GM19328 (cell line): Measurements from ENCODE around the gene FKBP10.

ENCODE experiments used
- ATAC-seq: cut with Tn5 transposase; IDR thresholded peaks from one replicate; pipeline ENCODE4 v1.9.1; 2021; ENCODE audit warnings: mild to moderate bottlenecking, moderate library complexity; ENCODE audit not compliant: unreplicated experiment

The FKBP10 gene

GRCh38 chr17:41781404-41782110 lies 31.2 kb upstream of the FKBP10 start:
- ATAC-seq: no peak

DNA sequence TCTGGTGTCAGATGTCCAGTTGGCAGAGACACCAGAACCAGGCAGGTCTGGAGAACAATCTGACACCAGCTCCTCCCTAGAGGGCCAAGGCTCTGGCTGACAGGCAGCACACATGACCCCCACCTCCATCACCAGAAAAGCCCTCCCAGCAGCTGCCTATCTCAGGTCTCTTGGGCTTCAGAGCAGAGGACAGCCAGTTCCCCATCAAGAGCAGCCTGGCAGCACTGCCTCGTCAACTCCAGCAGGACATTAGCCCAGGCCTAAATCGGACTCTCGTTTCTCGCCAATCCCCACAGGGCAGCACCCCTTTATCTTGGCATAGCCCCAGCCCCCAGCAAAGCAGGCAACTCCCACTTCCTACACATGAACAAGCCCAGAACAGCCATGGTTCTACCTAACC lies 30.7 kb upstream of the FKBP10 start:
- no peak for ATAC-seq

GRCh38 chr17:41784207-41784744 lies 28.5 kb upstream of the FKBP10 start:
- ATAC-seq: no peak

- ATAC-seq: no peak
Measured at GRCh38 chr17:41785091-41785858, 27.5 kb upstream of the FKBP10 start.

- ATAC-seq: no peak
Measured at GRCh38 chr17:41785859-41786226, 27.0 kb upstream of the FKBP10 start.

- ATAC-seq: peak; percentile 83
Measured at GRCh38 chr17:41786227-41787020, 26.4 kb upstream of the FKBP10 start, which contains the start of gene JUP. Gene JUP, minus strand, starts transcription at chr17:41786711. Its CDS starts 14,857 bp downstream, at chr17:41771854.

DNA sequence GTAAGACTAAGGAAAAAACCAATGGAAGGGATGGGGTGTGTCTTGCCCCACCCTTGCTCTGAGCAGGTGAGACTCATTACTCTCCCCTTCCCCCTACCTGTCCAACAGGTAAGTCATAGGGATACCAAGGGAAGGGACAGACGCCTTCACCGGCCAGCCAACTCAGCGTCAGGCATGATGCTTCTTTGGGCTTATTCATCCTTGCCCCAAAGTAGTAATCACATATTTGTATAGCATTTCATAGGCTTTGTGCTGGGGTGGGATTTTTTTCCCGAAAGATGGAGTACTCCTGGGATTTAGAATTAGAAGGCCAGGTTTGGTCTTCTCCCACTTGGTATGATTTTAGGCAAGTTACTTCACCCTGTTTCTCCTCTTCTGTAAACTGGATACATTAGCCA lies 25.8 kb upstream of the FKBP10 start:
- no peak for ATAC-seq

DNA sequence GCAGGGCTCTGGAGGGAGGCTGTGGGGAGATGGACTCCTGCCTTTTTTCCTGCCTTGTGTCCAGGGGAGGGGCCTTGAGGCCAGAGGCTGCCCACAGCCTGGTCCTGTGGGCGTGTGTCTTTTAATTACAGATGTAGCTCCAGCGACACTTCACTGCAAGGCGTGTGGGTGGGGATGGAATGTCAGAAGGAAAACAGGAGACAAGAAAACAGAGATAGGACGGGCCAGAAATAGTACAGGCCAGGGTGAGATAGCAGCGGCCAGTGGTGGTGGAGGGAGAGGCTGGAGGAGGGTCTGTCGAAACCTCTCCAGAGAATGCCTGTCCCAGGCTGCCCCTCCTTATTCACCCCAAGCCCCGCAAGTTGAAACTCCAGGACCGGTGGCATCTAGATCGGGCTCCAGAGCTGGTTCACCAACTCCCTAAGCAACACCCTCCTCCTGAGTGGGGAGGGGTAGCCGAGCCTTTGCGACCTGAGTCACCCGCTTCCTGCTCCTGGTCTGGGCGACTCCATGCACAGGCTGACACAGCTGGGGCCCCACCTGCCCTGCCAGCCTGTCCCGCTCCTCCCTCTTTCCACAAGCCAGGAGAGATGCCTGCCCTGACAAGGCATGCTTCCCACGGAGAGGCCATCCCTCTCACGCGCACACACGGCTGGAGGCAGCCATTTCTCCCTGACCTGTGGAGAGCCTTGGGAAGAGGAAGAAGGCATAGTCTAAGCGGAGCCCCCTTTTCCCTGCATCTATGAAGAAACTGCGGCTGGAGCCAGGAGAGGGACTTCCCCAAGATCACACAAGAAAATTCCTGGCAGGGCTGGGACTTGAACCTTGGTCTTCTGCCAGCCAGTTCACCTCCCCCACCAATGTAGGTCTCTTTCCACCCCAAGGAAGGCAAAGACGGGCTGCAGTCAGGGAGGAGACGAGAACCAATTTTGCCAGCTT lies 19.7 kb upstream of the FKBP10 start:
- ATAC-seq: no peak

DNA sequence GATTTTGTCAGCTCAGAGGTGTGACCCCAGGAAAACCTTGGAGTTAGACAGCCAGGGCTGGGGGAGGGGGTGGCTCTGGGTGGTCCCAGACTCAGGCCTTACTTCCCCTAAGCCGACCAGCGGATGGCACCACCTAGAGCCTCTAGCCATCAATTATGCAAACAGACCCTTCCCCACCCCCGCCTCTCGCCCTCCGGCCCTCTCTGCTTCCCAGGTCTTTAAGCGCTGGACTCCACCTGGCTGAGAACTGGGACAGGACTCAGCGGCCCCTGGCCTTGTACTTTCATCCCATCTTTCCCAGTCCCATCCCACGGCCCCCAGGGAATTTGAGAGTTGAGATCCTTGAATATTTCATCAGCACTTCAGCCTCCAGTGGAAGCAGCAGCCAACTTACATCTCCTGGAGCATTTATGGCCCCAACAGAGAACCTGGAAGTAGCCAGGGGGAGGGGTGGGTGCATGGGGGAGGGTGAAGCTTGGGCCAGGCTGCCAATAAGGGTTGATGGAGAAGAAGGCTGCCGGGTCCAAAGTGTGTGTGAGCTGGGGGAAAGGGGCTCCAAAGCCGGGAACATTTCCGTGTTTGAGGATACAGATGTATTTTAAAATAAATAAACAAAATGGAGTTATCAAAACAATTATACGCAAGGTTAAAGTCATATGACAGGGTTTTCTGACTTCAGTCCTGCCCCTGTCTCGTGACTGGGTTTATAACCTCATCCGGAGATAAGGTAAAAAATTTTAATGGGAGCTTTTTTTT lies 18.8 kb upstream of the FKBP10 start:
- no peak for ATAC-seq

GRCh38 chr17:41794540-41794975 lies 18.2 kb upstream of the FKBP10 start:
- no peak for ATAC-seq

DNA sequence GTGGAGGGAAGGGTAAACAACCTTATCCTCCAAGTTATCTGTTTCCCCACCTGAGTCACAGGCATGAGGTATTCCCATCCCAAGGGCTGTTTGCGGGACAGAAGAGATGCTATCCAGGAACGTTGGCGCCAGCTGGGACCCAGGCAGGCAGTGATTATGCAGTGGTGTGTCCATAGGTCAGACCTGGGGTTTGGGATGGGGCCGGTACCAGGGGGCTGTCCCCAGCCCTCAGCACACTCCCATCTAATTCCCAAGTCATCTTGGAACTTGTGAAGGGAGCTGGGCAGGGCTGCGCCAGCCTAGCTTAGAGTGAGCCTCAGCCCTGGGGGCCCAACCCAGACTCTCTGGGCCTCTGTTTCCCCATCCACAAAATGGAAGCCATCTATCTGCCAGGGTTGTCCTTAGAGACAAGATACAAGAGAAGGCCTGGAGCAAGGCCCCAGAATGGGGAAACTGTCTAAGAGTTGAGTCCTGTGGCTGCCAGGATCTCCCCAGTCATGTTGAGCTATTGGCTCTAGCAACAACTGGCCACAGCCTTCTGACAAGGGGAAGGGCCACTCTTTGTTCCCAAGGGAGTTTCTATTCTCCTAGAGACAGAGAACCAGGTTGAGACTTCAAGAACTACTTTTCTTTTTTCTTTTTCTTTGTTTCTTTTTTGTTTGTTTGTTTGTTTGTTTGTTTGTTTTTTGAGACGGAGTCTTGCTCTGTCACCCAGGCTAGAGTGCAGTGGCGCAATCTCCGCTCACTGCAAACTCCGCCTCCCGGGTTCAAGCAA lies 16.5 kb upstream of the FKBP10 start:
- no peak for ATAC-seq

DNA sequence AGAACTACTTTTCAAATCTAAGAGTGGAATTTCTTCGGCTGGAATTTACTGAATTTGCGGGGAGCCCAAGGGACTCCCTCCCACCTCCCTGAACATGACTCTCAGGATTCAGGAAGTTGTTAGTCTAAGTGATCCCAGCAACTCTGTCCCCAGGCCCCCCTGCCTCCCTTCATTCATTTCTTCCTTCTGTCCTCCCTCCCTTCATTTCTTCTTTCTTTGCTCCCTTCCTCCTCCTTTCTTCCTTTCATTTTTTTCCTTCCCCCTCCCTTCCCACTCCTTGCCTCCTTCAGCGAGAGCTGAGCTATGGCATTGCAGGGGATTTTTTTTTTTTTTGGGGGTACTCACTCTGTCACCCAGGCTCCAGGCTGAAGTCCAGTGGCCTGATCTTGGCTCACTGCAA lies 15.4 kb upstream of the FKBP10 start:
- ATAC-seq: no peak

GRCh38 chr17:41799366-41799765 lies 13.4 kb upstream of the FKBP10 start:
- no peak for ATAC-seq

DNA sequence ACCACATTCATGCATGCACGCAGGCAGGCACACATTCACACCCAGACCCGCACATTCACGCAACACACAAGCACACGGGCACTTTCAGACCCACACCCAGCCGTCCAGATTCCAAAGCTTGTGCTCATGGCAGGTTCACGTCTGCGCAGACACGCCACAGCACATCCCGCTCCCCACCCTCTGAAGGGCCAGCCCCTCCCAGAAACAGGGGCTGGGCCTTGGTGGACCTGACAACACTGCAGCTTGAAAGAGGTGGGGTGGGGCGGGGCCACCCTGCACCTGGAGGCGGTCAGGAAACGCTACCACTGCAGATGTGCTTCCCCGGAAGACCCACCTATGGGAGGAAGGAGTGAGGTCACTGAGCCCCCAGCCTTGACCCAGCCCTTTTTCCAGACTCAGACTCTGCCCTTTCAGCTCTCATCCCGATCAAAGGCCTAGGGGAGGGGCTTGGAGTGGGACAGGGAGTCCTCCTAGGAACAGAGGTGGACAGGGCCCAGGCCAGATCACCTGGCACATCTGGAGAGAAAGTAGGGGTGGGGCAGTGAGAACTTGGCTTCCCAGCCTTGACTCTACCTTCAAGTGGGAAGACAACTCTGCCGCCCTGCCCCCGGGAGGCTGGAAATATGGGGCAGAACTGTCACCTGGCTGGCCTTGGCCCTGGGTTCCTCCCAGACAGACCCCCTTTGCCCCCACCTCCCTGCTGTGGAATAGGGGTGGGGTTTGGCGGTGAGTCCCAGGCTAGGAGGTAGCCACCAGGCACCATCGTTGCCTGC lies 12.0 kb upstream of the FKBP10 start:
- ATAC-seq: no peak

DNA sequence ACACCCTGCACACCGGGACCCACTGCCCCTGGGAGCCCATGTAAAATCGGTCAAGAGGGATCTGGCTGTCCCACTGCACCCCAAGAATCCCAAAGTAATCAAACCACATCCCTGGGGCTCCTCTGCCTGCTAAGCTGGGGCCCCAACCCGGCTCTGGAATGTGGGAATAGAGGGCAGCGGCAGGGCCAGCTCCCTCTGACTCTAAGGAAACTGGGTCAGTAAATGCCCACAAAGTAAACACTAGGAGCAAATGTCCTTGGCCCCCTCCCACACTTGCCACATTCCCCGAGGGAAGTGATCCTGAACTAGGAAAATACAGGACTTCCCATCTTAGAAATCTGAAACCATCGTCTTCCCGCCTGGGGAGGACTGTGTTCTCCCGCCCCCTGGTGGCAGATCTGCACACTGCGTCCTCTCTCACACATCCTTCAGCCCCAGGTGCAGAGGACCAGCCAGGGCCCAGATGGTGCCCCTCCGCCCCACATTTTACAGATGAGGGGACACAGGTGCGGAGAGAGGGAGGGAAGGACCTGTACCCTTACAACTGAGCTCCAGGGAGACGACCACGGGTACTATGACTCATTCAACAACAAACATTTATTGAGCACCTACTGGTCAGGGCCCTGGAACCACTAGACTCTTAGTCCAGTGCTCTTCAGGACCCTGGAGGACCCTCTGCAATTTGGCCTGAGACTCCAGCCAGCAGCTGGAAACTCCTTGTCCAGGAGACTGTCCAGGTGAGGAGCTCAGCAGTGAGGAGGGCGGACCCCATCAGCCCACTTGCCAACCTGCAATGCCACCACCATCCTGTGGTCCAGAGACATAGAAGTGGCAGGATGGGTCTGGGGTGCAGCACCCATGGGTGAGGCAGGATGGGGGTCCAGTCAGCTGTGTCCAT lies 11.2 kb upstream of the FKBP10 start:
- ATAC-seq: no peak

DNA sequence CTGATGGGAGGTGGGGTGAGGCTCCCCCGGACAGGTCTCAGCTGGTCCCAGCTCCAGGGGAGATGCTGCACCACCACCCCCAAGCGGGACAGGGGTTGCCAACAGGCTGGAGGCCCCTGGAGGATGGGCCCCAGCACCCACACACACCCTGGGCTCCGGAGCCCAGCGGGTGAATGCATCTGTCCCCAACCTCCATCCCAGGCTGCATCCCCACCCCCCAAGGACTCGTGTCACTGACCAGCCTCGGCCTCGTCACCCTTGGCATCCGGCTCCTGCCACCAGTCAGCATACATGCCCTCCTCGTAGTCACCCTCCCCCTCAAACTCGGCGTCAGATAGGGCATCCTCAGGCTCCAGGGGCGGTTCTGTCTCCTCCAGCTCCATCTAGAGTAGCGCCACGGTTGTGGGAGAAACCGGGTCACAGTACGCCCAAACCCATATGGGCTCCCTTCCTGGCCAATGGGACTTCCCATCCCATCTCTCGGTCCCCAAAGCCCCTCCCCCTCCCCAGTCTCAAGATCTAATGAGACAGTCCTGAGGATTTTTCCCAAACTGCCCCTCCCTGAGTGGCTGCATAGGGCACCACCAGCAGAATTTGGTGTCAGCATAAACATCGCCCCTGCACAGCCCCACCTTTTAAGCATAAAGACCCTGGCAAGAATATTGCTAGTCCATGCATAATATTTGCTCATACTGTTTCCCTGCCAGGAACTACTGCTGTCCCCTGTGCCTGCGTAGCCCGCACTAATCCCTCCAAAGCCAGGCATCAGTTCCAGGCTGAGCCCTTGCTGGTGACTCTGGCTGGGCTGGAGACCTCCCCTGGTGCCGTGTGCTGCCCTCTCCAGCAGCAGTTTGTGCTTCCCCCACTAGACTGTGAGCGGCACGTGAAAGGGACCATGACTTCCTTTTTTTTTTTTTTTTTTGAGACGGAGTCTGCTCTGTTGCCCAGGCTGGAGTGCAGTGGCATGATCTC lies 9.5 kb upstream of the FKBP10 start:
- no peak for ATAC-seq
